Central memory CD4-positive, alpha-beta T cell (primary cell): ENCODE measurements around the gene PTGFRN.
"Not testable (repeated sequence)": the region's sequence is repeated elsewhere in the genome, so short reads cannot be mapped to it uniquely, and the experiment has no call there.

Experiments
- DNase-seq: peaks from one replicate; pipeline ENCODE4 v3.0.0; 2022
- total RNA-seq, 3 experiments: gene quantifications; one replicate each; lab custom pipeline; 2026; lab: John Stamatoyannopoulos, UW

Gene PTGFRN
- total RNA-seq: 0.39 to 45.7 (median 0.92) reads per million in 3 experiments

GRCh38 chr1:116909512-116910378 lies at the start of gene PTGFRN:
TSS of gene PTGFRN (plus strand) at chr1:116909916. CDS start at chr1:116910204, 288 bp downstream.
- peak; percentile 11 for DNase-seq

- not testable (repeated sequence) for DNase-seq
These were observed 49.5 kb upstream of the PTGFRN start for GRCh38 chr1:116860167-116860566.

- no peak for DNase-seq
These were observed 48.6 kb upstream of the PTGFRN start for GRCh38 chr1:116861137-116861536.

- not testable (repeated sequence) for DNase-seq
These were observed 46.7 kb upstream of the PTGFRN start for GRCh38 chr1:116863031-116863430.

DNA sequence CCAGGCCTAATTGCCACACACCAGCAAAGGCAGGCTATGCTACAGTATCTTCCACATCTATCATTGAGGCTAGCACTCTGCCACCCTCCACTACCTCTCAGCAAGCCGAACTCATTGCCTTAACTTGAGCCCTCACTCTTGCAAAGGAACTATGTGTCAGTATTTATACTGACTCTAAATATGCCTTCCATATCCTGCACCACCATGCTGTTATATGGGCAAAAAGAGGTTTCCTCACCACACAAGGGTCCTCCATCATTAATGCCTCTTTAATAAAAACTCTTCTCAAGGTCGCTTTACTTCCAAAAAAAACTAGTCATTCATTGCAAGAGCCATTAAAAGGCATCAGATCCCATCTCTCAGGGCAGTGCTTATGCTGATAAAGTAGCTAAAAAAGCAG lies 43.2 kb upstream of the PTGFRN start:
- DNase-seq: not testable (repeated sequence)

DNA sequence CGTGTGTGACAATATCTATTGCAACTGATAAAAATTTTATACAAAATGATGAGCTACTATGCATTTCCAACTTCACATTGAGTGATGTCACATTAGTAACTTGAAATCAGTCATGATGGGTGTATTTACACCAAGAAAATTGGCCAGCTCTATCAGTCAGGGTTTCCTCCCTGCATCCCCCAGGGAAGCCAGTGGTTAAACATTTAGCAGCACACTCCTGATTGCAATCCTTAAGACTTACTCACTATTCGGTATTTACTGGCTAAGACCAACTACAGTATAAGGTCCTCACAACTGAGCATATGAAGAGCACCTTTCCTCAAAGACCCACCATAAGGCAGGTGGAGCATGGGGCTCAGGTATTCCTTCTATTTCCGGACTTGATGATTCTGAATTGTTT lies 41.3 kb upstream of the PTGFRN start:
- no peak for DNase-seq

DNA sequence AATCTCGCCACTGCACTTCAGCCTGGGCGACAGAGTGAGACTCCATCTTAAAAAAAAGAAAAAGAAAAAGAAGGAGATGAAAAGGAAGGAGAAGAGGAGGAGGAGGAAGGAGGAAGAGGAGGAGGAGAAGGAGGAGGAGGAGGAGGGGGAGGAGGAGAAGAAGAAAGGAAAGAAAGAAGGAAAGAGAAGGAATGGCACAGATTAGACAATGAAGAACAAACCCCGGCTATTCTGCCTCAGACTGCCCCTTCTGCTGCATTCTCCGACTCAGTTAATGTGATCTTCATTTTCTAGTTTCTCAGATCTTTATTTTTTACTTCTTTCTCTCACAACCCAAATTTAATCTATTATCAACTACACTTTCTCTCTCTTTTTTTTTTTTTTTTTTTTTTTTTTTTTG lies 40.1 kb upstream of the PTGFRN start:
- DNase-seq: no peak

DNA sequence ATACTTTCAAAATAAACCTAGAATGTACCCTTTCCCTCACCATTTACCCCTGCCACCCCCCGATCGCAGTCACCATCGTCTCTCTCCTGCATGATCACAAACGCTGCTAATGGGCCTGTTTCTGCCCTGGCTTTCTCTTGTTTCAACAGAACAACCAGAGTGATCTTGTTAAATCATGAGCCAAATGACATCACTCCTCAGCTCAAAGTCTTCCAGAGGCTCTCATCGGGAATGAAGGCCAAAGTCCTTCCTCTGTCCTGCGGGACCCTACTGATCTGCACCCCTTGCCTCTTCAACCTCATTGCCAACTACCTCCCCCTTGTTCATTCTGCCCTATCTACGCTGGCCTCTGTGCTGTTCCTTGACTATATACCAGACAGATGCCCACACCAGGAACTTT lies 39.4 kb upstream of the PTGFRN start:
- DNase-seq: no peak

DNA sequence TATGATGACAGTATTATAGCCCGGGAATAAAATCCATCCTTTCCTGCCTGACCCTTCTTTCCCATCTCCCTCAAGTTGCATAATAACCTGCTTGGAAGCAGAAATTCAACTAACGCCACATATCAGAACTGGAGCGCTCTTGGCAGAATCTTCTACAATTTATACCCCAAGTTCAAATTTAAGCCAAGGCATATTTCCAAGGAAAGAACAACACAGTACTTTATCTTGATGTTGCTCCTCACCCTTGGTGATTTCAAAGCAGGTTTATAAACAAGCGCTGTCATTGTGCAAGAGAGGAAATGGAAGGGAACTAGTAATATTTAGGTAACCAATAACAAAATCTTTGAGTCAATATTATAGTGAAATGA lies 38.0 kb upstream of the PTGFRN start:
- no peak for DNase-seq

DNA sequence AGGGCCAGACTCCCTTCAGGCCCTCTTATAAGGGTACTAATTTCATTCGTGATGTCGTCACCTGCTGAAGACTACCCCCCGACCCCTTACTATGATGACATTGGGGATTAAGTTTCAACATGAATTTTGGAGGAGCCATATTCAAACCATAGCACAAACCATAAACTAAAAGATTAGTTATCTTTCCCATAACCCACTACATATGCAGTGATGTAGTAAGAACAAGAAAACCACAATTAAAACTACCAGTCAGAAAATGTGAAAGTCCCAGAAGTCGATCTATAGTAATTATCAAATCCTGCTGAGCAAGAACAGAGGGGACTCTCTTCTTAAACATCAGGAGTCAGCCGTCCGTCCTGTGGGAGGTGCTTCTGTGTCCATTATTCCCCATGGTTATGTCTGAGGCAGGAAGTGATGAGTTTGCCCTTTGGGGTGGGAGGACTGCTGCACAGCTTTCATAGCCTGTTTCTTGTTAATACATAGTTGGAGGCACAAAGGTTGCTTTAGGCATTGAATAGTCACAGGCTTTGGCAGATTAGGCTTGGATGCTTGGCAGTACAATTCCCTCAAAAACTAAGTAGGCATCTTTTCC lies 35.9 kb upstream of the PTGFRN start:
- DNase-seq: no peak

GRCh38 chr1:116874733-116875249 lies 34.9 kb upstream of the PTGFRN start:
- no peak for DNase-seq

DNA sequence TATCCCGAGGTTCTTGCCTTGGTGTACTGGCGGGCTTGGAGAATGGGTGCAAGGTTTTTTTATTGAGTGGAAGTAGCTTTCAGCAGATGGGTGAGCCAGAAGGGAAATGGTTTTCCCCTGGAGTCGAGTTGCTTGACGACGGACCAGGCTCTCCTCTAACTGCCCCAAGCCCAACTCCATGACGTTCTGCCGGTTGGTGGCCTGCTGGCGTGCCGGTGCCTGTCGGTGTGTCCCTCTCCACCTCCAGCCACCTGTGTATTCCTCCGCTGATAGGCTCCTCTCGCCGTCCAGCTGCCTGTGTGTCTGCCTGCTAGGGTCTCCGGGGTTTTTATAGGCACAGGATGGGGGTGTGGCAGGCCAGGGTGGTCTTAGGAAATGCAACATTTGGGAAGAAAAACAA lies 34.3 kb upstream of the PTGFRN start:
- DNase-seq: no peak

DNA sequence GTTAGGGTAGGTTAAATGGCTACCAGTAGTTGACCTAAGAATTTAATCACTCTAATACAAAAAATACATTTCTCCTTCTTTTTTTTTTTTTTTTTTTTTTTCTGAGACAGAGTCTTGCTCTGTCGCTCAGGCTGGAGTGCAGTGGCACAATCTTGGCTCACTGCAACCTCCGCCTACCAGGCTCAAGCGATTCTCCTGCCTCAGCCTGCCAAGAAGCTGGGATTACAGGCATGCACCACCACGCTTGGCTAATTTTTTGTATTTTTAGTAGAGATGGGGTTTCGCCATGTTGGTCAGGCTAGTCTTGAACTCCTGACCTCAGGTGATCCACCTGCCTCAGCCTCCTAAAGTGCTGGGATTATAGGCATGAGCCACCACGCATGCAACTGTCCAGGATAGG lies 33.8 kb upstream of the PTGFRN start:
- DNase-seq: not testable (repeated sequence)

DNA sequence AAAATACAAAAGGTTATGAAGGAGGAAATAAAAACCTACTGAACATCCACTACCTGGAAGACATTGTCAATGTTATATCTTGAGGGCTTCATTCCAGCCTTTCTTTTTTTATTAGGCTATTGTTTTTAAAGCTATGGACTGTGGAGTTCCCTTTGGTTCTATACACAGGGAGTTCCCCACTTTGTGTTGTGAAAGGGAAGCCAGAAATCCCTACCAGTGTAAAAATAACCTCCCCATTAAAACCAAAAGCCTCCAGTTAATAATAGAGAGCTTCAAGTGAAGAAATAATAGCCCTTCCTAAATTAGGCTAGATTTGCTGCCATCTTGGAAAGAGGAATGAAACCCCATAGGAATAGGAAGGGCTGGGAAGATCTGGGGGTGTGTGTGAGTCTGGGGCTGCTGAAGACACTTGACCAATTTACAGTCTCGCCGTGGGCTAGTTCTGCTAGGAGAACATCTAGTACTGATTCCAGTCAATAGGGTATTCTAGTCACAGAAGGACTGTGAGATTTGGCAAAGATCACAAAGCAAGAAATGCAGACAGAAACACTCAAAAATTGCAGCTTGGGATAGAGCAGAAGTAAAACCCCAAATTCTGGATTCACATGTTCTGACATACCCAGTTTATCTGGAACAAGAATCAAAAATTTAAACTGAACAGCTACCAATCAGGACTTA lies 32.4 kb upstream of the PTGFRN start:
- DNase-seq: no peak

DNA sequence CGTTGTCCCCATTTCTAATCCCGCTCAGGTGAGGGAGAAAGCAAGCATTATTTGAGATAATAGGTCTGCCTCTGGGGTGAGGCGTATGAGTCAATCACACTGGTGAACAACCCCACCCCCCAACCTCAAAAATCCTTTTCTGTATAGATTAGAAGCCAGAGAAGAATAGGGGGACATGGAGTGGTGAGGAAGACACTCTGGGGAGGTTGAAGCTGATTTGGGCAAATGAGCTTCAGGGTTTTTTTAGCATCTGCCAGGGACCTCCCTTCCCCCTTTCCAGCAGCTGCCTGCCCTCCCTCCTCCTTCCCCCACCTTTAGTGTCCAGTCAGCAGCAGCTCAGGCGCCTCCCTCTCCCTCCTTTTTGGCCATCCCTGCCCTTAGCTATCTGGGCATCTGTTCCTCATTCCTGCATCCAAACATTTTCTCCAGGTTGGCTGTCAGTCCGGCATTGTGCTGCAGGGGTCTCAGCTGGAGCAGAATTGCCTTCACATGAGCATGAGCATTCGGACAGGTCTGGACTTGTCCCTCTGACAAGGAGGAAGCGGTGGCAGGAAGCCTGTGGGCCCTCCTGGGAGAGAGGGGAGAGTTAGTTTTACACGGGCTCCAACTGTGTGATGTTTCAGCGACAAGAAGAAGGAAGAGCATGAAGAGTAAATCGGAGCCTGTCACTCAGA lies 30.8 kb upstream of the PTGFRN start:
- no peak for DNase-seq

DNA sequence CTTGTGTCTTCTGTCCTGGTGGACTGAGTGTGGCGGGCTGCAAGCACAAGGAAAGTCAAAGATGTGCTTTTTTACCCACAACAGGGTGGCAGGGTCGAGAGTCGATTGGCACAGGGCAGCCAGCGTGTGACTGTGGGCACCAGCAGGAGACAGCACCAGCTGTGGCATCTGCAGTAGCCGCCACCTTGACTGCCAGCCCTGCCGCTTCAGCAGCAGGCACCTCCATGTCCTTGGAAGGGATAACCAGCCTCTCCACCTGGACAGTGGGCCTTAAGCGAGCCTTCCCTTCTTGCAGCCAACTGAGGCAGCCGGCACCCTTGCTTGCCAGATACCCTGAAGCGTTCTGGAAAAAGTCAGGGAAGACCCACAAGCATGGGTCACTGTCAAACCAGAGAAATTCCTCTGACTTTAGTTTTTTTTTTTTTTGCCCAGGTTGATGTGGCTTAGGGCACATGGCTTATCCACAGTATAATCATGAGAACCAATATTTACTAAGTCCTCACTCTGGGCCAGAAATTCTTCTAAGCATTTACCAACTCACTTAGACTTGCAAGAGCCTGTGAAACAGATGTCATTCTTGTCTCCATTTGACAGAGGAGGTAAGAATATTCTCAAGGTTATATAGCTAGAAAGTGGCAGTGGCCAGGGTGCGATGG lies 30.1 kb upstream of the PTGFRN start:
- DNase-seq: no peak

- DNase-seq: no peak
These were observed 28.8 kb upstream of the PTGFRN start for GRCh38 chr1:116880917-116881316.

GRCh38 chr1:116881879-116882520 lies 27.7 kb upstream of the PTGFRN start:
- DNase-seq: no peak

GRCh38 chr1:116882866-116883265 lies 26.9 kb upstream of the PTGFRN start:
- DNase-seq: no peak

DNA sequence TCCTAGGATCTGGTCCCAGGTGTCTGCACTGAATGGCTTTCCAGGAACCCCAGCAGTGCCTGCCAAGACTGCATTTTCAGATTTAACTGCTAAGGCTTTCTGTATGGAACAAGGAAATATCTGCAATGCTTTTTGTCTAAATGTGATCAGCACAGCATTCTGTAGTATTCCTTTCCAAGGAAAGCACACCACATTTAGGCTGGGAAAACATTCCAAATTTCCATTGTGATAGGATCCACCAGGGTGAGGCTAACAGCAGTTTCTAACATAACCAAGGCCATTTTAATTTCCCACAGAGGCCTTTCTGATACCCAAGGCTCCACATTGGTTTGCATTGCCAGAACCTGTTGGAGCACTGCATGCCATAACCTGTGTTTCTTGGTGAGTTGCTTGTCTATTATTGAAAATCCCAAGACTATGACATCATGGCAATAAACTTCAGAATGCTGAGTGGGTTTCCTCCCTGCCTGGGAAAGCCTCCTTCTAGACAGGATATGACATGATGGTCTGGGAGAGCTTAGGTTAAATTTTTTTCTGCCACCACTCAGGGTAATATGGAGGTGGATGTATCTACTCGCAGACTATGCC lies 23.3 kb upstream of the PTGFRN start:
- no peak for DNase-seq

DNA sequence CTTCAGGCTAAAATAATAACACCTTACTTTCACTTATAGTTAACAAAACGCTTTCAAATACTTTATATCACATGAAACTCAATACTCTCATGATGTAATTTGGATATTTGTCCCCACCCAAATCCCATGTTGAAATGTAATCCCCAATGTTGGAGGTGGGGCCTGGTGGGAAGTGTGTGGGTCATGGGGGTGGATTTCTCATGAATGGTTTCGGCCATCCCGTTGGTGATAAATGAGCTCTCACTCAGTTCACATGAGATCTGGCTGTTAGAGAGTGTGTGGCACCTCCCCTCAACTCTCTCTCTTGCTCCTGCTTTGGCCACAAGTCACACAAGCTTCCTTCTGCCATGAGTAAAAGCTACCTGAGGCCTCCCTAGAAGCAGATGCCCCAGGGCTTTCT lies 22.5 kb upstream of the PTGFRN start:
- DNase-seq: no peak
